ENCODE results near the gene DAPK1. TPM values are rescaled to one million over a fixed set of nuclear protein-coding genes. Genes with fewer than 3 reads are reported as not detected.
A peak's percentile ranks its signal among the peaks of the same experiment; 100 is the strongest.

DAPK1 gene
- total and polyA plus RNA-seq, 10 of the 15 experiments (the other 5 are each of a cell fraction or from before 2014, with no cell fraction given): 8.2 to 94.7 (median 51.6) TPM

GRCh38 chr9:87562530-87563170, 65.0 kb downstream of the DAPK1 start:
- in situ Hi-C loops (cut with MboI): loop anchor here (25.0 kb wide), 1 partner anchor 1750 kb away; the partner anchor contains the start of genes CKS2 and SECISBP2
- ChIA-PET RAD21 (ENCODE audit: unreplicated experiment) (no interaction called here), POLR2A (no interaction called here), CTCF (no interaction called here), SMC1A (ENCODE audit: uncharacterized antibody, unreplicated experiment) (interaction anchor here (1.3 kb wide), 1 partner anchor 25 kb away, joined by 3 read pairs; no protein-coding TSS in a partner anchor)
- BruUV-seq (replicated peaks): no TSS peak
- no peak for TF ChIP-seq ZBTB33 (IDR thresholded peaks at IDR 0.05)
- no peak for TF ChIP-seq USF1 (IDR thresholded peaks at IDR 0.05; ENCODE audit: borderline replicate concordance, extremely low read length, insufficient read depth, low read depth, low read length)
- TF ChIP-seq ZNF217 (IDR thresholded peaks at IDR 0.05): no peak
- TF ChIP-seq TCF7 (IDR thresholded peaks at IDR 0.05; ENCODE audit: borderline replicate concordance): no peak
- TF ChIP-seq SUZ12 (IDR thresholded peaks at IDR 0.05; ENCODE audit: unreplicated experiment): no peak
- no peak for TF ChIP-seq BMI1 (IDR thresholded peaks at IDR 0.05; ENCODE audit: borderline replicate concordance)
- no peak for TF ChIP-seq MTA2 (IDR thresholded peaks at IDR 0.05; ENCODE audit: low read depth)
- no peak for TF ChIP-seq HSF1 (IDR thresholded peaks at IDR 0.05; ENCODE audit: low read depth, low read length)
- intact Hi-C loops (cut with micrococcal nuclease; ENCODE audit: unreplicated experiment): loop anchor here (2.0 kb wide), 1 partner anchor 98 kb away; no protein-coding TSS in a partner anchor
- Histone ChIP-seq H3K4me3 (no peak overlapping the region), H3K4me1 (ENCODE audit: control insufficient read depth, insufficient read depth, low read length) (peaks cover 57% of the 10 kb centered on the region), H3K36me3 (ENCODE audit: control insufficient read depth in 2 of 2, insufficient read depth in 2 of 2, low read length in 1 of 2) (peaks cover 0 to 4% of the 10 kb centered on the region in 2 experiments; a peak in 2 of 4 replicates), H3K79me2 (ENCODE audit: control insufficient read depth, insufficient read depth, low read length) (peaks cover 25% of the 10 kb centered on the region), H3K4me2 (ENCODE audit: control insufficient read depth, insufficient read depth) (no peak overlapping the region), H4K20me1 (ENCODE audit: control insufficient read depth, insufficient read depth) (no peaks in the 10 kb centered on the region), H3K9me3 (replicated peaks; ENCODE audit: control insufficient read depth, insufficient read depth, low read length) (peaks cover 2% of the 10 kb centered on the region; the same call in 2 of the 3 replicates), H3K27ac (ENCODE audit: control insufficient read depth, insufficient read depth) (peak overlapping the region; percentile 10; the same call in 1 of the 2 replicates), H3K27me3 (replicated peaks in 1 of 2; ENCODE audit: control insufficient read depth in 2 of 2, insufficient read depth in 2 of 2, low read length in 1 of 2) (no peaks in the 10 kb centered on the region), H2AFZ (ENCODE audit: control insufficient read depth, low read depth, low read length) (no peak overlapping the region), H3K9ac (ENCODE audit: control insufficient read depth, insufficient read depth, low read length) (no peak overlapping the region)
- DNase-seq (ENCODE audit: low read depth, low spot score) (no peak), ATAC-seq (no peak), FAIRE-seq (no peak)
- 23% methylated on average over 2 of the region's 2 CpGs for WGBS (ENCODE audit: insufficient coverage, insufficient replicate concordance, low lambda C conversion rate, missing lambda C conversion rate)
